SH-SY5Y (cell line): ENCODE data around the gene LYPD6B.

Source experiments
- GATA2 ChIP-seq: IDR thresholded peaks from 2 replicates; pipeline ENCODE4 v1.6.1; 2011; ENCODE audit warnings: mild to moderate bottlenecking, low read depth, low read length
- GATA3 ChIP-seq: IDR thresholded peaks from 2 replicates; pipeline ENCODE4 v1.6.1; 2011; ENCODE audit warnings: low read depth, mild to moderate bottlenecking, low read length, moderate library complexity

LYPD6B gene

GRCh38 chr2:149044500-149044899 lies 6.0 kb downstream of the LYPD6B start:
- TF ChIP-seq GATA2 (no peak), GATA3 (no peak)

GRCh38 chr2:149047118-149047517 lies 8.6 kb downstream of the LYPD6B start:
- TF ChIP-seq GATA2, result no peak
- TF ChIP-seq GATA3, result no peak

GRCh38 chr2:149049142-149049541 lies 10.6 kb downstream of the LYPD6B start:
- TF ChIP-seq GATA2 (no peak), GATA3 (no peak)

GRCh38 chr2:149050188-149050587 lies 11.7 kb downstream of the LYPD6B start:
- TF ChIP-seq GATA2 (no peak), GATA3 (no peak)

GRCh38 chr2:149055751-149056150 lies 17.3 kb downstream of the LYPD6B start:
- TF ChIP-seq GATA2 (no peak), GATA3 (no peak)

- no peak for TF ChIP-seq GATA3
- no peak for TF ChIP-seq GATA2
These were observed 18.2 kb downstream of the LYPD6B start for GRCh38 chr2:149056541-149057255.

GRCh38 chr2:149057401-149057800 lies 18.9 kb downstream of the LYPD6B start:
- TF ChIP-seq GATA2, result no peak
- TF ChIP-seq GATA3, result no peak

GRCh38 chr2:149058936-149059335 lies 20.4 kb downstream of the LYPD6B start:
- no peak for TF ChIP-seq GATA2
- no peak for TF ChIP-seq GATA3

- TF ChIP-seq GATA3 (no peak), GATA2 (no peak)
These were observed 21.3 kb downstream of the LYPD6B start for GRCh38 chr2:149059822-149060221.

- no peak for TF ChIP-seq GATA3
- TF ChIP-seq GATA2, result no peak
These were observed 22.7 kb downstream of the LYPD6B start for GRCh38 chr2:149061133-149061745.

GRCh38 chr2:149062531-149062930 lies 24.0 kb downstream of the LYPD6B start:
- TF ChIP-seq GATA2 (no peak), GATA3 (no peak)

- no peak for TF ChIP-seq GATA3
- TF ChIP-seq GATA2, result no peak
These were observed 24.7 kb downstream of the LYPD6B start for GRCh38 chr2:149063177-149063576.

- TF ChIP-seq GATA3, result no peak
- TF ChIP-seq GATA2, result no peak
These were observed 25.9 kb downstream of the LYPD6B start for GRCh38 chr2:149064365-149064841.

GRCh38 chr2:149064856-149065630 lies 26.5 kb downstream of the LYPD6B start:
- no peak for TF ChIP-seq GATA3
- no peak for TF ChIP-seq GATA2
